GM12891 (cell line): ENCODE data around the gene KIF18B.

Experiments
- PAX5 ChIP-seq: IDR thresholded peaks from 2 replicates; pipeline ENCODE4 v1.6.1; 2011; ENCODE audit warnings: low read length, moderate library complexity, mild to moderate bottlenecking; ENCODE audit not compliant: insufficient read depth, severe bottlenecking
- POLR2A ChIP-seq: IDR thresholded peaks from 2 replicates; pipeline ENCODE4 v1.6.1; 2011; ENCODE audit warnings: low read depth, low read length, control low read depth
- POLR2AphosphoS5 ChIP-seq: IDR thresholded peaks from 2 replicates; pipeline ENCODE4 v1.6.1; 2011; ENCODE audit warnings: low read depth, low read length, control low read depth
- POU2F2 ChIP-seq: IDR thresholded peaks from 2 replicates; pipeline ENCODE4 v1.6.1; 2011; ENCODE audit warnings: low read depth, mild to moderate bottlenecking, control low read depth, low read length, moderate library complexity
- SPI1 ChIP-seq: IDR thresholded peaks from 2 replicates; pipeline ENCODE4 v1.6.1; 2011; ENCODE audit warnings: low read depth, low read length, control low read depth
- TAF1 ChIP-seq: IDR thresholded peaks from 2 replicates; pipeline ENCODE4 v1.6.1; 2011; ENCODE audit warnings: low read depth, low read length, control low read depth

DNA sequence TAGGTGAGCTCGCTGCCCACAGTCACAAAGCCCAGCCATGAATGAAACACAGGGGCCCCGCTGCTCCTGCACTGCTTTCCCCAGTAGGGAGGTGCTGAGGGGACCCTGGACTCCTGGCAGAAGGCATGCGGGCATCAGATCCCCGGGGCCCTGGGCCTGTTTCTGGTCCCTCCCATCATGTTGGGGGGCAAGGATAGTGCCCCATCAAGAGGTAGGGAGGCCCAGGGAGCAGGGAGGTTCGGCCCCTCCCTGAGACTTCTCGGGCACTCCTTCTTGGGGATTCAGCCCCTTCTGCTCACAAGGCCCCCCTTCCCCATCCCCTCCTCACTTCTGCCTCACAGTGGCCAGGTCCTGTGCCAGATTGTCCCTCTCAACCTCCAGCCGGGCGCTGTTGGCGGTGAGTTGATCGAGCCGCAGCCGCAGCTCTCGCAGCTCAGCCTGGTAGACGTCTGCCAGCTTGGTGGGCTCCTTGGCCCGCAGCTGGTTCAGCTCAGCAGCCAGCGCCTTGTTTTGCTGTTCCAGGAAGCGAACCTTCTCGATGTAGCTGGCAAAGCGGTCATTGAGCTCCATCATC, 32.8 kb downstream of the KIF18B start:
- TF ChIP-seq POLR2A, result no peak
- no peak for TF ChIP-seq POLR2AphosphoS5
- no peak for TF ChIP-seq TAF1
- TF ChIP-seq SPI1, result no peak
- TF ChIP-seq POU2F2, result no peak
- TF ChIP-seq PAX5, result no peak
